NCI-H526 treated with DMSO at 0.1 percent for 48 hours (cell line): ENCODE data around the gene TXNDC8.
"Not testable (repeated sequence)": the region's sequence is repeated elsewhere in the genome, so short reads cannot be mapped to it uniquely, and the experiment has no call there.

Experiments used
- DNase-seq: peaks from one replicate; lab custom pipeline; 2025; lab: John Stamatoyannopoulos, UW

The TXNDC8 gene

DNA sequence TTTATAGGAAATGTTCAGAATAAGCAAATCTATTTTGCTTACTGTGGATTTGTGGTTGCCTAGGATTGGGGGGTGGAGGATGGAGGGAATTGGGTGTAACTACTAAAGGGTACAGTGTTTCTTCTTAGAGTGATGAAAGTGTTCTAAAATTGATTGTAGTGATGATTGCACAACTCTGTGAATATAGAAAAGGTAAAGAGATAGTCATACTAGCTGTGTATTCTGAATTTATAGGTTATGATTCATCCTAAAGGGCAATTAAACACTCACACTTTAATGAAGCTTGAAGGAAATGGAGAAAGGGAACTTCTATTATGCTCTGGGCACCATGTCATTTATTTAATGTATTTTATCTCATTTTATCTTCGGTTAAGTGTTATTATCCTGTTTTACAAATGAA, 9.9 kb downstream of the TXNDC8 start:
- no peak for DNase-seq

DNA sequence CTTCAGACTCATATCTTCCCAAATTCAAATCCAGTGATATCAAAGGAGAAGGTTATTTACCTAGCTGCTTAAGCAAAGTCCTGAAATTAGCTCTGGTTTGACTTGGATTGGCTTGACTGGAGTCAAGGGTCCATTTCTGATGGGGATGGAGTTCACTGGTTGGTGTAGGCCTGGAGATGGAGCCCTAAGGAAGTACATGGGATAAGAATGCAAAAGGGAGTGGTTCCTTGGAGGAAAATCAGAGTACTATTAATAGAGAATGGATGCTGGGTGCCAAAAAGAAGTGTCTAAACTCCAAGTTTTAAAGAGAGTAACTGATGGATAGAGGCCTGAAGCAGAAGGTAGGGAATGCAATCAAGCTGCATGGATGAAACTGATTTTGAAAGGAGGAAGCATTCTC, 13.8 kb downstream of the TXNDC8 start:
- DNase-seq: no peak

DNA sequence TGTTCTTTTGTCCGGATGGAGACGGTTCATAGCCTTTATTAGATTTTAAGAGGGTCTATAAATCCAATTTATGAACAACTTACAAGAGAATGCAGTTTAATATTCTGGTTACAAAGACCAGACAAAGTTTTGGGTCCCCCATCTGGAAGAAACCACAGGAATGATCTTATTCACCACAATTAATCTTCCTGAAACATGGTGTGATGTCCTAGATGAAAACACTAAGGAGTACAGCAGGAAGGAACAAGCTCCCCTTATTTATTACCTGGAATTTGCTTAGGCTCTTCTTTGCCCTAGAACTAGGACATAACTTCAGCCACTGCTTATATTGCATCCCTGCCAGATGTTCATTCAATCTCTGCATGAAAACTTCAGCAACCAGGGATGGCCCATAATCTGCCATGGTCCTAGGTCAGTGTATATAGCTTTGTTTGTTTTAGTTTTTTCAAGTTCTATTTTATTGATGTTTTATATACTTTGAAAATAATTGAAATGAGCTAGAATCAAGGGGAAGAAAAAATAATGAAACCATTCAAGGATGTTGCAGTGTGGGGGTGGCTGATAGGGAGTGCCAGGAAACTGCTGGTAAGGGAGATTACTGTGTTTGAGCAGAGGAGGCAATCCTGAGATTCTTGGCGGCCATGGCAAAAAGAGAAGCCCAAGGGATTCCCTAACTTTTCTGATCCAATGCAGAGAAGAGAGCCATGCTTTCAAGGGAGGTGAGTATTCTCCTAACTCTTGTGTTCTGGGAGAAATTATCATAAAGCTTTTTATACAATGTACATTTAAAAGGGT, 16.8 kb downstream of the TXNDC8 start:
- DNase-seq: no peak

DNA sequence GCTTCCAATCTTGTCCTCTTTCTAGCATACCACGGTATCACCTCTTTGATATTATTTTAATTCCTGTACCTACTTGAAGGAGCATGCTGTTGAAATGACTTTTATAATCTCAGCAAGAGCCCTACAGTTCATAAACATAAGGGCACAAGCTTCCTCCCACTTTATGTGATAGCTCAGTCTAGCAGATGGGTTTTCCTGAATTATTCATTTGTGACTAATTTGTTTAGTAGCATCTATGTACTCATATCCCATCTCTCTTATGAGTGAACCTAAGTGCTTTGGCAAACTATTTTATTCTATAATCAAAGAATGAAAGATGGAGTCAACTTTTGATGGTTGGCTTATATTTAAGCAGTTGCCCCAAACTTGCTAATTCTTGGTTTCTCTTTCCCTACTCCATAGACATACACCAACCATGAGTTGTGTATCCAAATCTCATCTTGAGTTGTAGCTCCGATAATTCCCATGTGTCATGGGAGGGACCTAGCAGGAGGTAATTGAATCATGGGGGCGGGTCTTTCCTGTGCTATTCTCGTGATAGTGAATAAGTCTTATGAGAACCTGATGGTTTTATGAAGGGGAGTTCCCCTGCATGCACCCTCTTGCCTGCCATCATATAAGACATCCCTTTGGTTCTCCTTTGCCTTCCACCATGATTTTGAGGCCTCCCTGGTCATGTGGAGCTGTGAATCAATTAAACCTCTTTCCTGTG, 17.7 kb downstream of the TXNDC8 start:
- no peak for DNase-seq

DNA sequence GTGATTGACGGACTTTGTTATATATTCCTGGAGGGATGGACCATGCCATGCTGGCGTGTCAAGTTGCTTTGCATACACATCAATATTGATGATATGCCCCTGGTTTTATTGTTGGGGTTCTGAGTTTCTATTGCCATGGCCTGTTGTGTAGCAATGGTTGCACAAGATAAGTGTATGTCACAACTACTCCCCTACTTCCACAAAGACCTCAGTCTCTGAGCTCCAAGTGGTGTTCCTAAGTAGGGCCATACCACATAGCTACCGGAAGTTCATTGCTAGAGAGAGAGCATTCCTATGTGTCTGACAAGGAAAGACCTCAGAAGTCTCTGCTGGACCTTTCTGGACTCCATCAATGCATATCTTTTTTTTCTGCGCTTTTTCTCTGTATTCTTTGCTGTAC, 19.8 kb downstream of the TXNDC8 start:
- DNase-seq: no peak

DNA sequence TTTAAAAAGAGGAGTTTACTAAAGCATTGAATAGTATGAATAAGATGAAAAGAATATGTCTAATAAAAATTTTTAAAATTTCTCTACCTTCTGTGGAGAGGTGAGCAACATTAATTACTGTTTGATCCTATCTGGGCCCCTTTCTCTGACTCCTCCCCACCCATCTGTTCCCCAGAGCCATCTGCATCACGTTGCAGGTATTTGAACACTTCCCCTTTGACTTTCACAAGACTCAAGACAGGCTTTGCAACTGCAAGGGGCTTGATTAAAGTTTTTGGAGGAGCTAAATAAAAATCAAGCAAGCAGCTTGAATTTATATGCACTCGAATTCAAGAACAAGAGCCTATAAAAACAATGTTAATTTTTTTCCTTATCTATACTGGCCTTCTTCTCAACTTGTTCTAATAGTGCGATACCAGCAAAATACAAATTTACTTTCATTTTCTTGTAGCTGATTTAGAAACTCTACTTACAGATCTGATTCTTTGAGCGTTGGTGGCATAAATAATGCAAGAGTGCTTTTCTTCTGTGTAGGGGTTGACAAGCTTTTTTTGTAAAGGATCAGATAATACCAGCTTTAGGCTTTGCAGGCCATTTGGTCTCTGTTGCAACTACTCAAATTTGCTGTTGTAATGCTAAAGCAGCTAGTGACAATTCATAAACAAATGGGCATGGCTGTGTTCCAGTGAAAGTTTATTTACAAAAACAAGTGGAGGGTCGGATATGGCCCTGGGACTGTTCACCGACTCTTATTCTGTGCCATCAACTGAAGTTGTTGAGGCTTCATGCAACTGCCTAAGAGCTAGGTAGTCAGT, 21.2 kb downstream of the TXNDC8 start:
- no peak for DNase-seq

DNA sequence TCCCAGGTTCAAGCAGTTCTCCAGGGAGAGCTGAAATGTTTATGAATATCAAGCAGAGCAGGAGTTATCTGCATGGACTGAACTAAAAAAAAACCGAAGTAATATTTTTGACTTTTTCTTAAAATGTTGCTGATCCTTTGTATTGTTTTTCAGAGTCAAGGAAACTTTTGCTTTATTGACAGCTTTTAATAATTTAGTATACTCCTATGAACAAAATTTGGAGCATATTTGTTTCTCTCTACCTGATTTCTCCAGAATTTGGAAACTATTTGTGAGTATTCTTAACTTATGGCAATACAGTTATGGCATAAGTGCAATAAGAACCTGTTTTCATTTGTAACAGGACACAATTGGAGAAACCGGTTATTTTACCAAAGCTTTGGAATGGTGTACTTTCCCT, 25.7 kb downstream of the TXNDC8 start:
- not testable (repeated sequence) for DNase-seq

DNA sequence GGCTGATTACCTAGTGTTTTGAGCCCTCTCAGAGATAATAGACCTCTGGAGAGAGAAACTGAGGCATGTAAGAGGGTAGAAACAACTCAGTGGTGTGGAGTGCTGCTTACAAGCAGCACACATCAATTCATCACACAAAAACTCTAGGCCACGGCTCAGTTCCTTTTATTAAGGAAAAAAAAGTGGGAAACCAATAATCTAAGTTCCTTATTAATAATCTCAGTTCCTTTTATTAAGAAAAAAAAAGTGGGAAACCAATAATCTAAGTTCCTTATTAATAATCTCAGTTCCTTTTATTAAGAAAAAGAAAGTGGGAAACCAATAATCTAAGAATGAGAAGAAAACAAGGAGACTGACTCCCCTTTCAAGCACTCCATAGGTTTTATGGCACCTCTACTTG, 28.0 kb downstream of the TXNDC8 start:
- DNase-seq: no peak

DNA sequence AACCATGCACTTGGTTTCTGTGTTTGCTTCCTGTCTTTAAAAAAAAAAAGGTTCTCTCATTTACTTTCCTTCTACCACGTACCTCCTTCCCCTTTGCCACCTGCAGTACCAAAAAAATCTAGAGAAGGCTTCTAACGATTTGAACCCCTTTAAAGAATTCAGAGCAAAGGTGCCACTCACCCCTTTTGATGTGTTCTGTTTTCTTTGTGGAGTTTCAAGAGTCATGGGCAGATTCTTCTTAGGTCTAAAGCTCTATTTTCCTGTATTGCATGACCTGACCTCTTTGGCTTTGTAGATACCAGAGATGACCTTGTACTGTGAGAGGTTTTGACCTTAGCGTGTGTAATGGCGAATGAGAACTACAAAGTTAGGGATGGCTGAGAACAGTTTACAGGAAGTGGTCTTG, 29.0 kb downstream of the TXNDC8 start:
- DNase-seq: no peak

DNA sequence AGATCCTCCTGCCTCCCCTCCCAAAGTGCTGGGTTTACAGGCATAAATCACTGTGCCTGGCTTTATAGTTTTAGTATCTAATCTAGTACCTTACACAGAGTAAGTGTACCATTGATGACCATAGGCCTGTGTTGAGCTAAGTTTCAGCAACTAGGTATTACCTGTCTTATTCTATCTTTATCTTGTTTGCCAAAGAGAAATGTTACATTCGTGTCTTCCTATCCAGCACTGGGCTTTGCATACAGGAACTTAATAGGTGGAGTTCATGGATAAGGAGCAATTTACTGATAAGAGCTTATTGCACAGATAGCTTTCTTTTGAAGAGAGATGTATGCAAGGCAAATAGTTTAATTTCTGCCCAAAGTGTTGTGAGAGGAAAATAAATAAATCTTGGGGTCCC, 30.5 kb downstream of the TXNDC8 start:
- DNase-seq: no peak

DNA sequence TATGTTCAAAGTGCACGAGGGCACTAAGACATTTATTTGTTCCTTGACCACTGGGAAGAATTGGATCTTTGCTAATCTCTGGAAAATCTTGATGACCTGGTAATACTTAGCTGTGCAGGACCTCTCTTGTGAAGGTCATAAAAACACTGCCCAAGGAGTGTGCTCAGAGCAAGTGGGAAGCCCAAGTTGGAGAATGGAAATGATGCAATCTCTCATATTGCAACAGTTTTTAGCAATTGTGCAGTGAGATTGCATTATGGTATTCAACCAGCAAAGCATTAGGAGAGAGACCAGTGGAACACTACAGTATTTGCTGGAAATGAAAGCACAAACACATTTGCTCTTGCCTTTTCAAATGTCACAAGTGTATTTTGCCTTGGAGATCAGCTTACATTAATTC, 34.5 kb downstream of the TXNDC8 start:
- no peak for DNase-seq

DNA sequence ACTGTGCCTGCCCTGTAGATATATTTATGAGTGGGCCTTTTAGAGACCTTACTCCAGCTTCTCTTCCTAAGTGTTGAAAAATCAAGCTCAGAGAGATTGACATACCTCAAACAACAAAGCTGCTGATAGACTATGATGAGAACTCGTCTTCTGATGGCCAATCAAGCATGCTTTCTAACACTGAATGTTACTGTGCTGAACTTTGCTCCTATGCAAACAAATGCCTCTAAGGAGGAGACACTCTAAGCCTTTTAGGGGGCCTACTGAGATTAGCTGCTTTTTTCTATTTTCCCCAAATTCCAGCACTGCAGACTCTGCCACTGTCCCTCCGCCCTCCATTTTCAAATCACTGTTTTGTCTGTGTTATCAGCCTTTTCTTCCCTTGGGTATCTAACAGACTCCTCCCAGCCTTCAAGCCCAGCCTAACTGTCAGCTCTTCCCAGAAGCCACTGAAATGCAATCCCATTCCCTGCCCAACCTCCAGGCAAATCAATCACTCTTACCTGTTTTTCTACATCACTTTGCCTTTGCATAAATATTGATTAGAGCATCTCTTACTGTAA, 39.5 kb downstream of the TXNDC8 start:
- DNase-seq: no peak

DNA sequence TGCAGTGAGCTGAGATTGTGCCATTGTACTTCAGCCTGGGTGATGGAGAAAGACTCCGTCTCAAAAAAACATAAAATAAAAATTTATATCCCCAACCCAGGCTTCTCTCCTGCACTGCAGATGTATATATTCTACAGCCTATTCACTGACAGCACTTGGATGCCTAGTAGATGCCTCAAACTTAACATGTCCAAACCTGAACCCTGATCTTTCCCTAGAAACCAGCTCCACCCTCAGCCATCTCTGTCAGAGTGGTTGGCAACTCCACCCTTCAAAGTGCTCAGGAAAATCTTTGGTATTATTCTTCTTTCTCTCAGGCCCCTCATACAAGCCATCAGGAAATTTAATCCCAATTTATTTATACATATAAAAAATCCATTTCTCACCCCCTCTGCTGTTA, 44.4 kb downstream of the TXNDC8 start:
- no peak for DNase-seq

DNA sequence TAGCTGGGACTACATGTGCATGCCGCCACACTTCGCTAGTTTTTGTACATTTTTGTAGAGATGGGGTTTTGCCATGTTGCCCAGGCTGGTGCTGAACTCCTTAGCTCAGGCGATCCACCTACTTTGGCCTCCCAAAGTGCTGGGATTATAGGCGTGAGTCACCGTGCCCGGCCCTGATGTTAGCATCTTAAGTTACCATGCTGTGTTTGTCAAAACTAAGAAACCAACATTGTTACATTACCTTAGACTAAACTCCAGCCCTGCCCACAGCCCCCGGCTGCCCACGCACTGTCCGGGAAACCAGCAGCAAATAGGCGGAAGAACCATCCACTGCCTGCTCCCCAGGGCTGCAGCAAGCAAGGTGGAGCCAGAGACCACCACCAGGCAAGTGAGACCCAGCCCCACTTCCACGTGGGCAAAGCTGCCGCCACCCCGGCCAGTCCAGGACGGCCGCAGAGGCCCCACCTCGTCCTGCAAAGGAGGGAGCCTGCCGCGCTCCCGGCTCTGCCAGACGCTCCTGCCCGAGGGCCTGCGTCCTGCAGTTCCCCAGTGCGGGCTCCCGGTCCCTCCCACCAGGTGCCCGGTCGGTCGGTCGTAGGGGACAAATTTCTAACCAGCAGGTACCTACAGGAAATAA, 45.6 kb downstream of the TXNDC8 start:
- no peak for DNase-seq

DNA sequence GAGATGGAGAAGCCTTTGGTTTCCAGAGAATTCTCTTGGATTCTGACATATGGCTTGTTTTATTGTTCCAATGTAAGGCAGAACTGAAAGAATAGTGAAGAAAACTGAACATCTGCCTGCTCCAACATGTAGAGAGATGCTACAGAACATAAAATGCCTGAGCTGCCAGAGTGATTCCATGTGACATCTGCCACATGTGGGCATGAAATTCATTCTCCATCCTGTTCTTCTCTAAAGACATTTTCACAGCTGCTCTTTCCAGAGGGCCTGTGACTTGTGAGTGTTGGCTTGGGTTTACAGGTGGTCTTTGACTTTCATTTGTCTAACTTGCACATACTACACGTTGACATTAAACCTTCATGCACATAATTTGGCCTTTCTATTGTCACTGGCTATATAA, 47.7 kb downstream of the TXNDC8 start:
- DNase-seq: no peak

DNA sequence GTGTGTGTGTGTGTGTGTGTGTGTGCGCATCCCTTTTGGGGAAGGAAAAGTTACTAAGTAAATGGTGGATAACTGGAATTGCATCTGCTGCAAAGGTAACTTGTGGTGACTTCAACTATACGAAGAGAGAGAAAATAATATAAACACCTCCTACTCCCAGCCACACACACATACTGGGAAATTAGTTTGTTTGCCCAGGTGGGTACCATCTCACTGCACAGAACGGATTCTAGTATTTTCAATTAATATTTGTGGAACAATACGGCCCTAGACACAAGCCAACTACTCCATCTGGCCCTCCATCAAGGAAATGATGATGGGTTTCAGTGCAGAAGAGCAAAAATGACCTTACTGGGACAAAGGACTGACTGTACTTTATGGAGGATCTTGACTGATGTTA, 49.2 kb downstream of the TXNDC8 start:
- no peak for DNase-seq

DNA sequence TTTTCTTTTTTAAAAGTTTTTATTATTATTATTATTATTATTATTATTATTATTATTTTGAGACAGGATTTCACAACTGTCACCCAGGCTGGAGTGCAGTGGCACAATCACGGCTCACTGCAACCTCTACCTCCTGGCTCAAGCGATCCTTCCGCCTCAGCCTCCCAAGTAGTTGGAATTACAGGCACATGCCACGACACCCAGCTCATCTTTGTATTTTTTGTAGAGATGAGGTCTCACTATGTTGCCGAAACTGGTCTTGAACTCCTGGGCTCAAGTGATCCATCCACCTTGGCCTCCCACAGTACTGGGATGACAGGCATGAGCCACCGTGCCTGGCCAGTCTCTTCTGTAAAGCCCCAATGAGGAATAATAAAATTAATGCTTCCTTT, 50.4 kb downstream of the TXNDC8 start:
- no peak for DNase-seq

DNA sequence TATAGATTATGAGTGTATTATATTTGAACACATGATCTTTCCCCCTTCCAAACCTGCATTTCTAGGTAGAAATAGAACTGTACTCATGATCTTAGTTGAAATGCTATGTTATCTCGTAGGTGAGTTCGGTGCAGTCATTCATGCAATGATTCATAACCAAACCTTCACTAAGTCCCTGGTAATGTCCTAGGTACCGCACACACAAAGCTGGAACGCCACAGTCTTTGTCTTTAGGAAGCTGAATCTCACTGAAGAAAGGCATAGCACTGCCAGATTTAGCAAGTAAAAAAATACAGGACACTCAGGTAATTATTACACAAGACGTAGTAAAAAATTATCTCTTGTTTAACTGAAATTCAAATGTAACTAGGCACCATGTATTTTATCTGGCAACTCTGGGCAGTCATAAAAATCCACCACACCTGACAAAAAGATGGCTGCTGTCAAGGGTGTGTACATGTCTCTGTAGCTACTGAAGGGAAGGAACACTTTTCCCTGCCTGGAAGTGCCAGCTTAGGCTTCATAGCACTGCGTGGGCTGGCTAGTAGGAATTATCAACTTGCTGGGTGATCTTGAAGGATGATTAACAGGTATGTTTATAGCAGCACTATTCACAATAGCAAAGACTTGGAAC, 53.3 kb downstream of the TXNDC8 start:
- DNase-seq: no peak

DNA sequence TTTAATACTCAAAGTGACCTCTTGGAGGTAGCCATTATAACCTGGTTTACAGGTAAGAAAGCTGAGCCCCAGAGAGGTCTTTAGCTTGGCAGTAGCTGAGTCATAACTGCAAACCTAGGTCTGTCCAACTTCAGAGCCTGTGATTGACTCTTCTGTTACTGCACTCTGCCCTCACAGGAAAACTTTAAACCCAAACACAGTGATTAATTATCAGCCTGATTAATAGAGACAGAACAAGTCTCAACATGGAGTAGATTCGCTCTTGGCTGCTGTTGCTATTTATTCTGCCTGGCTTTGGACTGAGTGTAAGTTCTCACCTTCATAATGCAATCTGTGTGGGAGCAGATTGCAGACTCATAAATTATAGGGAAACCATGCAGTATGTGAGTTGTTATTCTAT, 53.9 kb downstream of the TXNDC8 start:
- DNase-seq: no peak

DNA sequence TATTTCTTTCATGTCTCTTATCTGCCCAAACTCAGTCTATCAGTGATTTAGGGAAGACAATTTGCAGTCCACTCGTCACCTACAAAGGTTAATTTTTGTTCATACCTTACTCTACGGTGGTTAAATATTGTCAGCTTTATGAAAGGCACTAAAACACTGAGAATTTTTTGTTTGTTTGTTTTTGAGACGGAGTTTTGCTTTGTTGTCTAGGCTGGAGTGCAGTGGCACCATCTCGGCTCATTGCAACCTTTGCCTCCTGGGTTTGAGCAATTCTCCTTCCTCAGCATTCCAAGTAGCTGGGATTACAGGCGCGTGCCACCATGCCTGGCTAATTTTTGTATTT, 55.0 kb downstream of the TXNDC8 start:
- no peak for DNase-seq

DNA sequence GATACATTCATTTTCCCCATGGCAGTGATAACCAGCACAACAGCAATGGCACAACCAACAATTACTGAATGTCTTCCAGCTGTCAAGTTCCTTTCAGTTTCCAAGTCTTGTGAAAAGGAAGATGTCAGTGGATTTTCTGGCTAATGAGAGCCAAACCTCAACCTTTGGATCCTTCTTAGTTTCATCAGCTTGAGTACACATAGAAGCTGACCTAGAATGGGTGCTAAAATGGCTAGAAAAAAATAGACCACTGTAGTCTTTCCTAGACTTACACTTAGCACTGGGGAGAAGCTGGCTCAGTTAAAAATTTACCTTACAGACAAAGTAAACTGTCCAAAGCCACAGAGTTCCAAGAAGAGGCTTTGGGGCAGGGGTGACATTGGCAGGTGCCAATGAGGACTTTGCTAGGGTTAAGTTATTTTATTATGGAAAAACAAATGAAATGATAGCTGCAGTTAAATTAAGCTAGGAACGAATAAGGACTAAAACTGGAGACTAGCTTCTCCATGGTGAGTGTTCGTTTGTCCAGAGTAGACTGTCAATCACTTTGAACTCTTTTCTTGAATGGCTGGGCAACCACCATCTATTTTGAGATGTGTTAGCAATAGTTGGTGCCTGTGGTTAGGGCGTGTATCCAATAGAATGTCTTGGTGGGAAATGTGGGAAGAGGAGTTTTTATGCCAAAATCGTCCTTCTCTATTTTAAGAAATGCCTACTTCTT, 55.5 kb downstream of the TXNDC8 start:
- DNase-seq: no peak
